Measurements from ENCODE around the gene TSHZ1.

TSHZ1 gene

GRCh38 chr18:75210274-75211001, at the start of gene TSHZ1:
TSHZ1 (plus strand) TSS chr18:75210797; CDS start chr18:75211877, 1,080 bp downstream.
- Histone ChIP-seq H3K4me3 (ENCODE audit: low read length in 2 of 2) (peak within 1 kb of the TSS; percentile 78 to 79), H3K27me3 (ENCODE audit: control insufficient read depth in 2 of 2, insufficient read depth in 2 of 2, low read length in 2 of 2) (no peaks in the 10 kb centered on the region), H3K36me3 (ENCODE audit: control insufficient read depth in 2 of 2, insufficient read depth in 2 of 2, low read length in 2 of 2) (no peaks in the 10 kb centered on the region), H3K27ac (ENCODE audit: low read depth in 2 of 2, low read length in 2 of 2) (peak within 1 kb of the TSS; percentile 95 to 97), H3K9ac (ENCODE audit: low read depth in 1 of 2, low read length in 2 of 2) (peak within 1 kb of the TSS; percentile 89 to 90), H3K9me3 (ENCODE audit: control insufficient read depth in 2 of 2, low read length in 2 of 2) (no peaks in the 10 kb centered on the region), H3K4me1 (ENCODE audit: control insufficient read depth in 2 of 2, insufficient read depth in 2 of 2, low read length in 2 of 2) (peaks cover 27 to 45% of the 10 kb centered on the region in 2 donors)

- no peaks in the 10 kb centered on the region for H3K9me3 ChIP-seq (ENCODE audit: control insufficient read depth in 2 of 2, low read length in 2 of 2)
- H3K4me3 ChIP-seq (ENCODE audit: low read length in 2 of 2) = peak overlapping the region; percentile 83 to 86
- H3K9ac ChIP-seq (ENCODE audit: low read depth in 1 of 2, low read length in 2 of 2) = peak overlapping the region in 1 of 2 donors; percentile 53
- H3K27ac ChIP-seq (ENCODE audit: low read depth in 2 of 2, low read length in 2 of 2) = no peak overlapping the region
- no peaks in the 10 kb centered on the region for H3K4me1 ChIP-seq (ENCODE audit: control insufficient read depth in 2 of 2, insufficient read depth in 2 of 2, low read length in 2 of 2)
- no peaks in the 10 kb centered on the region for H3K36me3 ChIP-seq (ENCODE audit: control insufficient read depth in 2 of 2, insufficient read depth in 2 of 2, low read length in 2 of 2)
- H3K27me3 ChIP-seq (ENCODE audit: control insufficient read depth in 2 of 2, insufficient read depth in 2 of 2, low read length in 2 of 2) = no peaks in the 10 kb centered on the region
Observed at GRCh38 chr18:75161256-75162028, 49.2 kb upstream of the TSHZ1 start.

- Histone ChIP-seq H3K4me1 (ENCODE audit: control insufficient read depth in 2 of 2, insufficient read depth in 2 of 2, low read length in 2 of 2) (no peaks in the 10 kb centered on the region), H3K36me3 (ENCODE audit: control insufficient read depth in 2 of 2, insufficient read depth in 2 of 2, low read length in 2 of 2) (no peaks in the 10 kb centered on the region), H3K4me3 (ENCODE audit: low read length in 2 of 2) (no peak overlapping the region), H3K27me3 (ENCODE audit: control insufficient read depth in 2 of 2, insufficient read depth in 2 of 2, low read length in 2 of 2) (no peaks in the 10 kb centered on the region), H3K27ac (ENCODE audit: low read depth in 2 of 2, low read length in 2 of 2) (no peak overlapping the region), H3K9me3 (ENCODE audit: control insufficient read depth in 2 of 2, low read length in 2 of 2) (no peaks in the 10 kb centered on the region), H3K9ac (ENCODE audit: low read depth in 1 of 2, low read length in 2 of 2) (no peak overlapping the region)
Observed at GRCh38 chr18:75162467-75162866, 48.1 kb upstream of the TSHZ1 start.

- H3K27me3 ChIP-seq (ENCODE audit: control insufficient read depth in 2 of 2, insufficient read depth in 2 of 2, low read length in 2 of 2) = no peaks in the 10 kb centered on the region
- no peaks in the 10 kb centered on the region for H3K36me3 ChIP-seq (ENCODE audit: control insufficient read depth in 2 of 2, insufficient read depth in 2 of 2, low read length in 2 of 2)
- no peak overlapping the region for H3K4me3 ChIP-seq (ENCODE audit: low read length in 2 of 2)
- H3K27ac ChIP-seq (ENCODE audit: low read depth in 2 of 2, low read length in 2 of 2) = no peak overlapping the region
- no peaks in the 10 kb centered on the region for H3K4me1 ChIP-seq (ENCODE audit: control insufficient read depth in 2 of 2, insufficient read depth in 2 of 2, low read length in 2 of 2)
- H3K9me3 ChIP-seq (ENCODE audit: control insufficient read depth in 2 of 2, low read length in 2 of 2) = no peaks in the 10 kb centered on the region
- H3K9ac ChIP-seq (ENCODE audit: low read depth in 1 of 2, low read length in 2 of 2) = no peak overlapping the region
Observed at GRCh38 chr18:75162978-75163377, 47.6 kb upstream of the TSHZ1 start.

GRCh38 chr18:75163736-75164135, 46.9 kb upstream of the TSHZ1 start:
- Histone ChIP-seq H3K4me3 (ENCODE audit: low read length in 2 of 2) (no peak overlapping the region), H3K9me3 (ENCODE audit: control insufficient read depth in 2 of 2, low read length in 2 of 2) (no peaks in the 10 kb centered on the region), H3K27me3 (ENCODE audit: control insufficient read depth in 2 of 2, insufficient read depth in 2 of 2, low read length in 2 of 2) (no peaks in the 10 kb centered on the region), H3K27ac (ENCODE audit: low read depth in 2 of 2, low read length in 2 of 2) (no peak overlapping the region), H3K9ac (ENCODE audit: low read depth in 1 of 2, low read length in 2 of 2) (no peak overlapping the region), H3K36me3 (ENCODE audit: control insufficient read depth in 2 of 2, insufficient read depth in 2 of 2, low read length in 2 of 2) (no peaks in the 10 kb centered on the region), H3K4me1 (ENCODE audit: control insufficient read depth in 2 of 2, insufficient read depth in 2 of 2, low read length in 2 of 2) (no peaks in the 10 kb centered on the region)

- Histone ChIP-seq H3K27me3 (ENCODE audit: control insufficient read depth in 2 of 2, insufficient read depth in 2 of 2, low read length in 2 of 2) (no peaks in the 10 kb centered on the region), H3K9ac (ENCODE audit: low read depth in 1 of 2, low read length in 2 of 2) (no peak overlapping the region), H3K4me1 (ENCODE audit: control insufficient read depth in 2 of 2, insufficient read depth in 2 of 2, low read length in 2 of 2) (no peaks in the 10 kb centered on the region), H3K4me3 (ENCODE audit: low read length in 2 of 2) (no peak overlapping the region), H3K36me3 (ENCODE audit: control insufficient read depth in 2 of 2, insufficient read depth in 2 of 2, low read length in 2 of 2) (no peaks in the 10 kb centered on the region), H3K27ac (ENCODE audit: low read depth in 2 of 2, low read length in 2 of 2) (no peak overlapping the region), H3K9me3 (ENCODE audit: control insufficient read depth in 2 of 2, low read length in 2 of 2) (no peaks in the 10 kb centered on the region)
Observed at GRCh38 chr18:75164479-75164878, 46.1 kb upstream of the TSHZ1 start.

GRCh38 chr18:75165926-75166325, 44.7 kb upstream of the TSHZ1 start:
- H3K9ac ChIP-seq (ENCODE audit: low read depth in 1 of 2, low read length in 2 of 2) = no peak overlapping the region
- no peaks in the 10 kb centered on the region for H3K36me3 ChIP-seq (ENCODE audit: control insufficient read depth in 2 of 2, insufficient read depth in 2 of 2, low read length in 2 of 2)
- no peaks in the 10 kb centered on the region for H3K4me1 ChIP-seq (ENCODE audit: control insufficient read depth in 2 of 2, insufficient read depth in 2 of 2, low read length in 2 of 2)

GRCh38 chr18:75167137-75167536, 43.5 kb upstream of the TSHZ1 start:
- Histone ChIP-seq H3K9me3 (ENCODE audit: control insufficient read depth in 2 of 2, low read length in 2 of 2) (no peaks in the 10 kb centered on the region), H3K4me1 (ENCODE audit: control insufficient read depth in 2 of 2, insufficient read depth in 2 of 2, low read length in 2 of 2) (no peaks in the 10 kb centered on the region), H3K4me3 (ENCODE audit: low read length in 2 of 2) (no peak overlapping the region), H3K27ac (ENCODE audit: low read depth in 2 of 2, low read length in 2 of 2) (no peak overlapping the region), H3K36me3 (ENCODE audit: control insufficient read depth in 2 of 2, insufficient read depth in 2 of 2, low read length in 2 of 2) (no peaks in the 10 kb centered on the region), H3K9ac (ENCODE audit: low read depth in 1 of 2, low read length in 2 of 2) (no peak overlapping the region), H3K27me3 (ENCODE audit: control insufficient read depth in 2 of 2, insufficient read depth in 2 of 2, low read length in 2 of 2) (no peaks in the 10 kb centered on the region)

More at GRCh38 chr18:75165926-75166325, 44.7 kb upstream of the TSHZ1 start:
- Histone ChIP-seq H3K4me3 (ENCODE audit: low read length in 2 of 2) (no peak overlapping the region), H3K9me3 (ENCODE audit: control insufficient read depth in 2 of 2, low read length in 2 of 2) (no peaks in the 10 kb centered on the region), H3K27me3 (ENCODE audit: control insufficient read depth in 2 of 2, insufficient read depth in 2 of 2, low read length in 2 of 2) (no peaks in the 10 kb centered on the region), H3K27ac (ENCODE audit: low read depth in 2 of 2, low read length in 2 of 2) (no peak overlapping the region)

- Histone ChIP-seq H3K27me3 (ENCODE audit: control insufficient read depth in 2 of 2, insufficient read depth in 2 of 2, low read length in 2 of 2) (no peaks in the 10 kb centered on the region), H3K9ac (ENCODE audit: low read depth in 1 of 2, low read length in 2 of 2) (no peak overlapping the region), H3K4me3 (ENCODE audit: low read length in 2 of 2) (peak overlapping the region in 1 of 2 donors; percentile 2), H3K4me1 (ENCODE audit: control insufficient read depth in 2 of 2, insufficient read depth in 2 of 2, low read length in 2 of 2) (no peaks in the 10 kb centered on the region), H3K36me3 (ENCODE audit: control insufficient read depth in 2 of 2, insufficient read depth in 2 of 2, low read length in 2 of 2) (no peaks in the 10 kb centered on the region), H3K9me3 (ENCODE audit: control insufficient read depth in 2 of 2, low read length in 2 of 2) (no peaks in the 10 kb centered on the region), H3K27ac (ENCODE audit: low read depth in 2 of 2, low read length in 2 of 2) (no peak overlapping the region)
Observed at GRCh38 chr18:75167759-75168618, 42.6 kb upstream of the TSHZ1 start.

- H3K4me3 ChIP-seq (ENCODE audit: low read length in 2 of 2) = no peak overlapping the region
Observed at GRCh38 chr18:75168619-75169018, 42.0 kb upstream of the TSHZ1 start.

More at GRCh38 chr18:75168619-75169018, 42.0 kb upstream of the TSHZ1 start:
- H3K4me1 ChIP-seq (ENCODE audit: control insufficient read depth in 2 of 2, insufficient read depth in 2 of 2, low read length in 2 of 2) = no peaks in the 10 kb centered on the region
- no peak overlapping the region for H3K27ac ChIP-seq (ENCODE audit: low read depth in 2 of 2, low read length in 2 of 2)
- H3K9me3 ChIP-seq (ENCODE audit: control insufficient read depth in 2 of 2, low read length in 2 of 2) = no peaks in the 10 kb centered on the region
- H3K27me3 ChIP-seq (ENCODE audit: control insufficient read depth in 2 of 2, insufficient read depth in 2 of 2, low read length in 2 of 2) = no peaks in the 10 kb centered on the region
- no peaks in the 10 kb centered on the region for H3K36me3 ChIP-seq (ENCODE audit: control insufficient read depth in 2 of 2, insufficient read depth in 2 of 2, low read length in 2 of 2)
- no peak overlapping the region for H3K9ac ChIP-seq (ENCODE audit: low read depth in 1 of 2, low read length in 2 of 2)
